Measurements from ENCODE around the gene DLK1.

The DLK1 gene

DNA sequence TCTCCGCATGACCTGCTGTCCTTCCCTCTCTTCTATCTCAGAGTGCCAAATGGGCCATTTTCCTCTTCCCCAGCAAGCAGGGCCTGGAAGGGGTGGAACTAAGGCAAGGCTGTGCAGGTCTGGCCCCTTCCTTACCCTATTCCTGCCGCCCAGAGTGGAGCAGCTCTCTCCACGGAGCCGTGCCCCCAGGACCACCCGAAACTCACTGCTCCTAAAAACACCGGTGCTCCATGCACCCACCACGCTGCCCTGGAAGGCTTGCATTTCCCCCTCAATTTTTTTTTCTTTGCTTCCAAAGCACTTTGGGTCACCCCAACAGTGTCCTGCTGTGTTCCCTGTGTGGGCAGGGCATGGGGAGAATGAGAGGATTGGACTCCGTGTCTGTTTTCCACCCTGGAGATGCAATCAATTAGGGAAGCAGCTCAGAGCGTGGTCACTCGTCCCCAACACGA is 50.7 kb downstream of the DLK1 start:
- no peak for DNase-seq (ENCODE audit: low read depth, low spot score)

DNA sequence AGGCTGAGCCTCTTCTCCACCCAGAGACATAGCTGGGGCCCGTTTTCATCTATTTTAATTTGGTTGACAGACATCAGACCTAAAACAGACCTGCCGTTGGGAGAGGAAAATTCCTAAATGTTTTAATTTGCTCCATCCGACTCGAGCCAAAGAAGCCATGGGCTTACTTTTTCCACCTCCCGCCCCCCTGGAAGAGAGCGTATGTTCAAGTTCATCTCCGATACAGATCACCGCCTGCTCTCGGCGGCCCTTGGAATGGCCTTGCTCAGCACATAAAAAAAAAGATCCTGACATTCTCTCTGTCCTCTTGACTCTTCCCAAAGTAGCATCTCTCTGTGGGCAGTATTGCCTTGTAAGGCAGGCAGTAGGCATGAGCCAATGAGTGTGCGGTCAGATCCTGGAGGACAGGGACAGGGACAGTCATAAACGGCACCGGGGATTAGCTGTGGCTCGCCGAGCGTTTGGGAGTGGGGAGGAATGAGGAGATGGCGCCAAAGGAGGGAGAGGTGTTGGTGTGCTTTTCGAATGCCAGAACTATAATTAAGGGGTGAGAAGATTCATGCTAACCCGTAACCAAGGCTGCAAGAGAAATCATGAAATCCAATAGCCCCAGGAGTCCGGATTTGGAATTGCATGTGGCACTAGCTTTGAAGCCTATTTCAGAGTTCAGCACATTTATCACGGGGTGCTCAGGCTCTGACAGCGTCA is 51.3 kb downstream of the DLK1 start:
- no peak for DNase-seq (ENCODE audit: low read depth, low spot score)

DNA sequence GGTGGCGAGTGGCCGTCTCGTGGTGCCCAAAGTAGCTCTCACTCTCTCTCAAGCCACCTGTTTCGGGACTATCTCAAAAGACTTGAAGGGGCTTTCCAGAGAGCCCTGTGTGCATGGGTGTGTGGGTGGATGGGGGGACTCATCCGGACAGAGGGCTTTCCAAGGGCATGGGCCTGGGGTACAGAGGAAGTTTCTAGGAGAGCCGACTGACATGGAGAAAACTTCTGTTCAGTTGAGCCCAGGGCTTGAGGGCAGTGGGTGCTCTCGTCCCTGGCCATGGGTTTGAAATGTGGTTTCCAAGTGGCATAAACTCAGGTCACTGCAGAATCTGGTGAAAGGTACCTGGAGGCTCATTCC is 51.8 kb downstream of the DLK1 start:
- DNase-seq (ENCODE audit: low read depth, low spot score) = no peak

DNA sequence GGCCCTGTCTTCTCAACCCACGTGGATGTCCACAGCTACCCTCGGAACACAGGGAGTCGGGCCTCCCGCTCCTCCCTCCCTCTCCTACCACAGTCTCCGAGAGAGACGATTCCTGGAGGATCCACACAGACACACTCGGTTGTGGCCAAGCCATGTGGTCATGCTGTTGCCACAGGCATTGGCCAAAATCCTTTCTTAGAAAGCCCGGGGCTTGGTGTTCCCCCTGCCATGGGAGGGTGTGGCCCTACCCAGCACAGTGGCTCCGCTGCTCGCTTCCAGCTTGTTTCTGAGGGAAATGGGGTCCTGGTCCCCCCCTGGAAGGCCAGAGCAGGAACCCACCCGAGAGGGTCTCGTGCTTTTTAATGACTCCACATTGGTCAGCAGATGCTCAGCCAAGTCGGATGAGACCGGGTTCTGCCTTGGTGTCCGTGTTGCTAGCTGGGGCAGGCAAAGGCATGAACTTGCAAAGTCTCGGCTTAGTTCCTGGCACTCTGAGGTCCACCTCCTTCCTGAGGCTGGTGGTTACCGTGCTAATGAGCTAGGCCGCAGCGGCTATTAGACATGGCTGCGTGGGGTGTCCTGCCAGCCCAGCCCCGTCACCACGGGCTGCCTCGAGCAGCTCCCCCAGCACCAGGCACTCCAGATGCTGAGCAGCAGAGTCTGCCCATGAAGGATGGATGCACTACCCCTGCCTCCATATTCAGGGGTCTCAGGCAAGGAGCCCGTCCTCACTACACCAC is 52.4 kb downstream of the DLK1 start:
- DNase-seq (ENCODE audit: low read depth, low spot score) = no peak

DNA sequence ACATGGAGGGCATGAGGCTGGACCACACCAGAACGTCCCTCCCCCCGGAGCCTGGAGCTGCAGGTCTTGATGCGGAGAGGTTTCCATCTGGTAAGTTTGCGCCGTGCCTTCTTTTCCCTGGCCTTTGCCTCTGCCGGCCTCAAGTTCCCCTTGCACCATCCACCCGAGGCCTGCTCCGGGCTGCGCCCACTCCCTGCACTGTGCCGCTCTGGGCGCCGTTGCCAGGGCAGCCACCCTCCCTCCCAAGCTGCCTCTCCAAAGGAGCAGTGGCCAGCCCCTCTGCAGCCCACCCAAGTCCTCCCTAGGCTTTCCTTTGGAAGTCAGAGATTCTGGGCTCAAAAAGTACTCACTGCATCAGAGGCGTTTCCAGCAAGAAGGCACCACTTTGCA is 53.0 kb downstream of the DLK1 start:
- no peak for DNase-seq (ENCODE audit: low read depth, low spot score)

DNA sequence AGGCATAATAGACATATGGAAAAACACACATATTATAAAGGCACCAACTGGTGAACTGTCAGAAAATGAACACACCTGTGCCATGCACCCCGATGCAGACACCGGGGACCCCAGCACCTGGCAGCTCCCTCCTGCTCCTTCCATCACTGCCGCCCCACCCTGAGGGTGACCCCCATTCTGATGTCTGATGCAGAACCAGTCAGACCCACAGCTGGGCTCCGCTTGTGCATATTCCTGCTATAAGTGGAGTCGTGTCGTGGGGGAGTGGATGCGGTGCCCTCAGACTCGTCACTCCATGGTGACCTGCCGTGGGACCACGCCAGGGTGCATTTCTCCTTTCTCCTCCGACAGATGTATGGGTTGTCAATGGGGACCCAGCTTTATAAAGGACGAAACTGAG is 53.6 kb downstream of the DLK1 start:
- DNase-seq (ENCODE audit: low read depth, low spot score) = no peak

DNA sequence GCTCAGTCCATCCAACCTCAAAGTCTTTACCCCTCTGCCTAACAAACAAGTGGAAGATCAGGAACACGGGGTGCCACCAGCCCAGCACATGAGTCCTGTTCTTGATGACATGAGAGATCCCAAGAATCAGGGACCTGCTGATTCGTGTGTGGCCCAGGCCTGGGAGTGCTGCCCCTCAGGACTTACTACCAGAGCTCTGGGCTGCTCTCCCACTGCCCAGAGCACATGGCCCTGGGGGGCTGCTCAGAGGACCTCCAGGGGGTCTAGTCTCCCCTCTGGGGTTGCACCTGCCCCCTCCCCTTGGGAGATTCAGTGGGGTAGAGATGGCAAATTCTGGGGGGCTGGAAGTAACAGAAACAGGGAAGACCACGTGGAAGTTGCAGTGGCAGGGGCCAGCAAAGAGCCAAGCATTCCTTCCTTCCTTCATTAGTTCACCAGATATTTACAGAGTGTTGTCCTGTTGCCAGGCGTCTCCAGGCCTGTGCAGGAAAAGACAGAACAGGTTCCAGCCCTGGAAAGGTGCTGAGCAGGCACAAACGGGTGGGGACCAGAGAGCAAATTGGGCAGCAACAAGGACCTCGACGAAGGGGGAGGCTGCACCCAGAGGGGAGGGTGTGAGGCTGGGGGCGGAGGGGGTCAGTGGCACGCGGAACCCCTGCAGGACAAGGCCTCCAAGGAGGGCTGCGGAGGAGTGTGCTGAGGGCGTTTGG is 54.1 kb downstream of the DLK1 start:
- no peak for DNase-seq (ENCODE audit: low read depth, low spot score)

DNA sequence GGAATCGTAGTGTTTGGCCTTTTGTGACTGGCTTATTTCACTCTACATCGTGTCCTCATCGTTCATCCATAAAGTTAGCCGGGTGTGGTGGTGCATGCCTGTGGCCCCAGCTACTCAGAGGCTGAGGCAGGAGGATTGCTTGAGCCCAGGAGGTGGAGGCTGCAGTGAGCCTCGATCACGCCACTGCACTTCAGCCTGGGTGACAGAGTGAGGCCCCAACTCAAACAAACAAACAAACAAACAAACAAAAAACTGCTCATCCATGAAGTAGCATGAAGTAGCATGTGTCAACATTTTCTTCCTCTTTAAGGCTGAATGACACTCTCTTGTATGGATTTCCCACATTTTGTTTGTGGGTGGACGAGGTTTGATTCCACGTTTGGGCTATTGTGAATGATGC is 55.3 kb downstream of the DLK1 start:
- no peak for DNase-seq (ENCODE audit: low read depth, low spot score)

DNA sequence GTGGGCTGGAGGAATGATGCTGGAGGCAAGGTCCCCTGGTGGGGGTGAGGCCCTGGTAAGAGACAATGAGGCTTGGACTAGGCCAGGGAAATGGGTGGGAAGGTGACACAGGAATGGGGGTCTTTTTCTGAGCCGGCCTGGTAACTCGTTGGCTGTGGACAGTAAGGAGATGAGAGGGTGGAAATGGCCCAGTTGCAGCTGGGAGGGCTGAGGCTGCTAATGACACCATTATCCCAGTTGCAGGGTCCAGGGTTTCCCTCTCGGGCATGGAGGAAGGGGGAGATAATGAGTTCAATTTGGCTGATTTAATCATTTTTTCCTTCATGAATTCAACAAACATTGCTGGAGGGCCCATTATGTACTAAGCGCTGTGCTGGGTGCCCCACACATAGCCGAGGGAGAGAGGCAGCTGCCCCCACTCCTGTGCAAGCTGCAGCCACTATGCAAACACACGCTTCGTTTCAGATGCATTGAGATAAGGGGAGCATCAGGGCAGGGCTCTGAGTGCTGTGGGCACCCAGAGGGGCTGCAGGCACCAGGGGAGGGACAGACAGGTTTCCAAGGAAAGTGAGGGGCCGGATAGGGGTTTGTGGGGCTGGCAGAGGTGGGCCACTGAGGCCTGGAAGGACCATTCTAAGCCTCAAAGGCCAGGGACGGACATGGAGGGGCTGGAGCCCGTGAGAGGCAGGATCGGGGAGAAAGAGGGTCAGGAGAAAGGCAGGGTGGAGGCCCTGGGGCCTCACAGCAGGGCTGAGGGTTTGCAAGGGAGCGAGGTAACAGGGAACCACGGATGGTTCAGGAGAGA is 56.0 kb downstream of the DLK1 start:
- no peak for DNase-seq (ENCODE audit: low read depth, low spot score)

DNA sequence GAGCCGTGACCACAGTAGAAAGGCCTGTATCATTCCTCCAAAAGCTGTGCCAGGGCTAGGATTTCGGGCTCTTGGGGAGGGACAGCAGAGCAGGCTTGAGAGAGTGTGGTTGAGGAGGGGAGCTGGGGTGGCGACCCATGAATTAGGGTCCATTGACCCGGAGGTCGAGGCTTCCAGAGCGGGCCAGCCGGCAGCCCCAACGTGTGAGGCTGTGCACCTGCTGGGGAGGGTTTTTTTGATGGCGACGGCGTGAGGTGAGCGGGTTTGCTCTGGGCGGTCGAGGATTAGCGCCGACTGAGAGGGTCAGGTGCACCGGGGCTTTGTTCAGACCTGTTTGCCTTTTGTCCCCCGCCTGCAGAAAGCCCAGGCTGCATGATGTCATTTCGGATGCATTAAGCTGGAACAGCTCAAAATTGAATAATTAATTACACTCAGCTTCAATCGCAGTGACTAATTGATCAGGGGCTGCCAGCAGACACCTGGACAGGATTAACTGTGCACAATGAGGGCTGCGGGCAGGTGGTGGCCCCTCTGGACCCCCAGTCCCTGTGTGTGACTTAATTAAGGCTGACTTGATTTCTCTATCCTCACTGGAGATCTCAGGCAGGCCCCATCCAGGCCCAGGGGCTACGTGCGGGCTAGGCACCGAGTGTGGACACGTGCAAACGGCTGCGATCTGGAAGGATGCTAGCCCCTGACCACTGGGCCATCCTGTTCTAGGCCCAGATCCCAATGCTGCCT is 57.1 kb downstream of the DLK1 start:
- no peak for DNase-seq (ENCODE audit: low read depth, low spot score)

DNA sequence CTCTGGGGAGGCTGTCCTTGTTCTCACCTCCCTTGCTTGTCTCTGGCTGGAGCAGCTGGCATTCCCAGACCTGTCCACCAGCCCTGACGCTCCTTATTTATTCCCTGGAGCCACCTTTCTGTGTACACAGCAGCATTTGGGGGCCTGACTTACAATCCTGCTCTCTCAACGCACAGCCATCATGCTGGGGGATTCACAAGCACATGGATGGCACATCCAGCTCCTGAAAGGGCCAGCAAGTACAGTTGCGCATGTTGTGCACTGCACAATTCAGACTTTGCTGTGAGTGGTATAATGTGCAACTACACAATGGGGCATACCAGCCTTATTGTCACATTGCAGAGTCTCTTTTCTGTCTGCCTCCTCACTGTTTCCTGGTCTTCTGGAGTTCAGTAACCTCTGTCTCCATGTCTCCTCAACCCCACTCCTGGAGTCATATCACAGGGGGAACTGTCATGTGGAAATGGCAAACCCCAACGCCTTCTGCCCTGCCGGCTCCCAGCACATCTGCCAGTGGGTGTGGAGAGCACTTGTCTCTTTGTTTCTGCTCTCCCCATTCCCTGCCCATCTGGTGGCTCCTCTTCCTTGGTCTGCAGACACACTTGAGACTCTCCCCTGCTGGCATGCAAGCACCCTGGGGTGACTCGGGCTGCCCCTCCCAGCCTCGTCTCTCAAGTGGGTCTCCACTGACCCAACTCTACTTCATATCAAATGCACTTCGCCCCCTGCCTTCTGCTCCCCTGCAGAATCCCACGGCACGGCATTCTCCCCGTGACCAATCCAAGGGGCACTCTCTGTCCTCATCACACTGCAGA is 58.0 kb downstream of the DLK1 start:
- no peak for DNase-seq (ENCODE audit: low read depth, low spot score)

DNA sequence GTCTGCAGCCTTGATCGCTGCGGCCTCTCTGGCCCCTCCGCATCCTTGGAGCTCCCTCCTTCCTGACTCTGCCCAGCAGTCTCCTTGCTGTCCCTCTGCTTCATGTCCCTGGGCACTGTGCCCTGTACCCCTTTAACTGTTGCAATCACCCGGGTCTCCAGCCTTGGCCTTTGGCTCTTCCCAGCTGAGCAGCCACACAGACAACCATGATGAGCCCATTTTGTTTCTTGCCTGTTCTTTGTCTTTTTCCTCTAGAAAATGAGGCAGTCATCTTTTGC is 58.6 kb downstream of the DLK1 start:
- no peak for DNase-seq (ENCODE audit: low read depth, low spot score)

DNA sequence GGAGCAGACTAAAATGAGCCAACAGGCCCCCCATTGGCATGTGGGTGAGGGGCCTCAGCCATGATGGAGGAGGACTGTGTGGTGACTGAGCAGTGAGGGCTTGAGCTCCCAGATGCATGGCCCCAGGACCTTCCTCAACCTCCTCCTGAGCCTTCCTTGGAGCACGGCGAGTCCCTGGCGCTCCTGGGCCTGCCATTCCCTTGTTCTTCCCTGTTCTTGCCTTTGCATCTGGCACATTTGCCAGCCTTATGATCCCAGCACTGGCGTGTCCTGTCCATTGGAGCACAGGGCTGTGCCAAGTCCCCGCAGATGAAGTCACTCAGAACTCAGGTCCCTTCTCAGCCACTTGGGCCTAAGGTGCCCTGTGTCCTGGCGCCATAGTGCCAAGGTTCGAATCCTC is 58.9 kb downstream of the DLK1 start:
- DNase-seq (ENCODE audit: low read depth, low spot score) = no peak

DNA sequence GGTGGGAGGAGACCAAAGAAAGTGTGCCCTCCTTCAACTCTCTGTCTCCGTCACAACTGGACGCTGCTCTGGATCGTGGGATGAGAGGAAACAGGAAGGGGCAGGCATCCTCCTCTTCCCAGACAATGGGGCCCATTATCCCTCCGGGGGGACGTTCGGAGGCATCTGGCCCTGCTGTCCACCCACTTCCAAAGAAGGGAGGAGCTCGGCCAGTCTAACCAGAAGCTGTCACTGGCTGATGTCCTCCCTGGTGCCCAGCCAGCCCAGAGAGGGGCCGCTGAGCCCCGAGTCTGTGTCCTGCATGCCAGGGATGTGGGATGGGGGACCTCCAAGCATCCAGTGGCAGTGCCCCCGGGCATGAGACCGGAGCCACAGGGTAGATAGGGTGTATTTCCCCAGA is 59.4 kb downstream of the DLK1 start:
- DNase-seq (ENCODE audit: low read depth, low spot score) = no peak

DNA sequence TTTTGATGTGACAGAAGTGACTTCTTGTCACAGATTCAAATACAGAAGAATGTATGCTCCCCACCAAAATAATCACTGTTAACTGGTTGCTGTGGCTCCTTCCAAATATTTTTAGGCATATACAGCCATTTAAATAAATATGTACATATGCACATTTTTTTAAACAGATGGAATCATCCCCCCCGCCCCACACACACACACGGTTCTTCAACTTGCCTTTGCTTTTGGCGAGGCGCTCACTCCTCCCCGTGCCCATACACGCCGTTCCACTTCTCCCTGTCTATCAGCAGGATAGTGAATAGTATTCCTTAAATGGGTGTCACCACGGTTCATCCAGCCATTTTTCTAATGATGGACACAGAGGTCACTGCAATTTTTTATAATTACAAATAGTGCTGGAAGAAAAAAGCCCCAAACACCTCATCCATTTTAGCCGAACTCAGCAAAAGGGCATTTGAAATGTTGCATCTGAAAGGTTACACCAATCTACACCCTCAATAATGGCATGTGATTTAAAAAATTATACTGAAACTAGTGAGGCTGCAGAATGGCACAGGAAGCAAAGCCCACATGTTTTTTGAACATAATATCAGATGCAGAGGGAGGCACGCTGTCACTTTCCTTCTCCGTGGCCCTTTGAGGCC is 60.0 kb downstream of the DLK1 start:
- DNase-seq (ENCODE audit: low read depth, low spot score) = no peak

DNA sequence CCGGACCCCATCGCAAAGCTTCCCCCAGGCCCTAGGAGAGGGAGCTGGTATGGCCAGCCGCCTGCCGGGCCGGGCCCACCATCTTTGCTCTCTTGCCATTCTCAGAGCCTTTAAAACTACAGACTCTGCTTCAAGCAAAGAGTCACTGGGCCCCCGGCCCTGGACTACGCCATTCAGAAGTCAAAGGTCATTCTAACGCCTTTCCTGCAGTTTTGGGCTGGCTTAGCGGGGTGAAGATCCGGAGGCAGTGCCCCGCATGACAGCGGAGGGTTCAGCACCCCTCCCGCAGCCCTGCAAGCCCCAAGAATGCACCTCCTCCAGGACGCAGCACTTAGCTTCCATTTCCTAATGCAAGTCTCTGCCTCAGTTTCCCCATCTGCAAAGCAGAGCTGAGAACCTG is 61.0 kb downstream of the DLK1 start:
- no peak for DNase-seq (ENCODE audit: low read depth, low spot score)

All from iPS DF 19.7 (cell line).